Measurements from ENCODE around the gene ZNF536.

The ZNF536 gene

DNA sequence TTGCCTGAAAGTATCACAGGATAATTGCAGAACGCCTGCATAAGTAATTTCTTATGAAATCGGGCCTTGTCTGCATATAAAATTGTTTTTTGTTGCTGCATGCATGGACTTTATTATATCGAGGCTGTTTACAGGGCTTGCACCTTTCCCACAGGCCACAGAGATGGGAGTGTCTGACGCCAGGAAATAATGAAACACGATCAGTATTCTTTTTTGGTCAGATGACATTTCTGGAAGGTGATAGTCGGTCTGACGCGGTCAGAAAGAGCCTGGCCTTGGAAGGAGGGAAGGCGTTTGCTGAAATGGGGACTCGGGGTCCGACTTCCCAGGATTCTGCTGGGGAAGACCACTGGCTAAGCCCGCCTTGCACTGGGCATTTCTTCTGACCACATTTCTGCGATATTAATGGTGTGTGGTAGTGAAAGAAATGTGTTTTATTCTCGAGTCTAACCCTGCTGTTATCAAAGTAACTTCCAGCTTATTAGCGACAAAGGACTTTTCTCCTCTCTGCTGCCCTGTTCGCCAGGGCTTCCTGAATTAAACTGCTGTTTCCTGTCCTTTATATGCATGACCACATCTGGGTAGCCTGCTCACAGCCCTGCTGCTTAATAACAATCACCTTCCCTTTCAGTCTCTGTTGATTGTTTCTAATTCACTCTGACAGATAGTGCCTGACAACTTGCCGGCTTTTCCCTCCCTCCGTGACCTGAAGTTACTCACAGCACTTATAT is 11.6 kb upstream of the ZNF536 start:
- no peaks in the 10 kb centered on the region for H3K4me1 ChIP-seq (ENCODE audit: control insufficient read depth, insufficient read depth, low read length)
- no peak overlapping the region for H3K9ac ChIP-seq (ENCODE audit: low read length)
- H3K4me3 ChIP-seq (ENCODE audit: low read length), result no peak overlapping the region
- H3K27ac ChIP-seq (ENCODE audit: low read depth, low read length), result no peak overlapping the region
- no peaks in the 10 kb centered on the region for H3K27me3 ChIP-seq (ENCODE audit: control insufficient read depth, insufficient read depth, low read length)
- no peaks in the 10 kb centered on the region for H3K36me3 ChIP-seq (ENCODE audit: control insufficient read depth, insufficient read depth, low read length)

DNA sequence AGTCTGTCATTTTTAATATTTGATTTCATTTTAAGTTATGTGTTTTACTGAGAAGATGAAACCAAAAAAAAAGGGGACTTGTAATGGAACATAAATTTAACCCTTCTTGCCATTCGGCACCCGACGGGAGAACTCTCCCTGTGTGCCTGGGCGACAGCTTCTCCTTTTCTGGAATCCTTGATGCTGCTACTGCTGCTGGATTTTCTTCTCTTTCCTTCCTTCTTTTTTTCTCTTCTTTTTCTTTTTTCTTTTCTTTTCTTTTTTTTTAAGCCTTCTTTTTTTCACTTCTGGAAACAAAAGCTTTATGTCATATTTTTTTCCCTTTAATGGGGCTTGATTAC is 11.1 kb upstream of the ZNF536 start:
- Histone ChIP-seq H3K4me3 (ENCODE audit: low read length) (no peak overlapping the region), H3K36me3 (ENCODE audit: control insufficient read depth, insufficient read depth, low read length) (no peaks in the 10 kb centered on the region), H3K27ac (ENCODE audit: low read depth, low read length) (no peak overlapping the region), H3K4me1 (ENCODE audit: control insufficient read depth, insufficient read depth, low read length) (no peaks in the 10 kb centered on the region), H3K9ac (ENCODE audit: low read length) (no peak overlapping the region), H3K27me3 (ENCODE audit: control insufficient read depth, insufficient read depth, low read length) (no peaks in the 10 kb centered on the region)

DNA sequence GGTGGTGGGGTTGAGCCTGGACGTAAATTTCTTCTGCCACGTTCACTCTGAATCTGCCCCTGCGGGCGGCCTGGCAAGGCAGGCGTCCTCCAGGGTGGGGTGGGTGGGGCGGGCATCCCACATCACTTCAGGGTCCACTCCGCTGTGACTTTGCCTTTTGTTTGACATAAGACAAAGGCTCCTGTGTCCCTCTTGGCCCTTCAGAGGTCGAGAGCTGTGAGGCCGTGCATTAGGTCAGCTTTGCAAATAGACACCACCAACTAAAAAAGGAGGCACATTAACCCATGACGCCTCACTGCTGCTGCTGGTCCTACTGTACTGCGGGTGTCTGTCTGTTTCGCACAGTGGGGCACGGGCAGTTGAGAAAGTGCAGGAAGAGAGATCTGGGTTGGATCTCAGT is 10.5 kb upstream of the ZNF536 start:
- no peaks in the 10 kb centered on the region for H3K36me3 ChIP-seq (ENCODE audit: control insufficient read depth, insufficient read depth, low read length)
- no peak overlapping the region for H3K9ac ChIP-seq (ENCODE audit: low read length)
- H3K4me1 ChIP-seq (ENCODE audit: control insufficient read depth, insufficient read depth, low read length), result no peaks in the 10 kb centered on the region
- H3K4me3 ChIP-seq (ENCODE audit: low read length), result no peak overlapping the region
- no peak overlapping the region for H3K27ac ChIP-seq (ENCODE audit: low read depth, low read length)
- no peaks in the 10 kb centered on the region for H3K27me3 ChIP-seq (ENCODE audit: control insufficient read depth, insufficient read depth, low read length)

DNA sequence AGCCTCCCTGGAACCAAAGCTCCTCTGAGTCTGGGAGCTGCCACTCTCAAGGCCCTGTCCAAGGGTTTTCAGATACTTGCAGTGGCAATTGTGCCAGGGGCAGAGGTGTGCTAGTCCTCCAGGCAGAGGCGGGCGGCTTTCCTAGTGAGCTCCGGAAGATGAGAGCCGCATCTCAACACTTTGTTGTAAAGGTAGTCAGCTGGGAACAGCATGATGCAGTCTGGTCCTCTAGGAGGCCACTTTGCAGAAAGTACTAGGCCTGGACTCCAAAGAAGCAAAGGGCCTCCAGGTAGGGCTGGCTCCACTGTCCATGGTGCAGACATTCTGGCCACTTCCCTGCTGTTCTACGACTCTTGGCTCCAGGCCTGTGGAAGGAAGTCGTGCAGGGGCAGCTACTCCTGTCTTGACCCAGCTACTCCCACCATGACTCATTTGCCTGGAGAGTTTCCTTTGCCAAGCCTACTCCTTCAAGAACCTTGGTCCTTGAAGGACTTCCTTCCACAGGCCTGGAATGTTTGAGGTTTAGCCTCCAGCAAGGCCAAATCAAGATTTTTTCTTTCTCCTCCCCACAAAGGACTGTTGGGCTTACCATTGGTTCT is 9.9 kb upstream of the ZNF536 start:
- Histone ChIP-seq H3K27ac (ENCODE audit: low read depth, low read length) (no peak overlapping the region), H3K9ac (ENCODE audit: low read length) (no peak overlapping the region), H3K4me3 (ENCODE audit: low read length) (no peak overlapping the region), H3K36me3 (ENCODE audit: control insufficient read depth, insufficient read depth, low read length) (no peaks in the 10 kb centered on the region), H3K27me3 (ENCODE audit: control insufficient read depth, insufficient read depth, low read length) (no peaks in the 10 kb centered on the region), H3K4me1 (ENCODE audit: control insufficient read depth, insufficient read depth, low read length) (no peaks in the 10 kb centered on the region)

DNA sequence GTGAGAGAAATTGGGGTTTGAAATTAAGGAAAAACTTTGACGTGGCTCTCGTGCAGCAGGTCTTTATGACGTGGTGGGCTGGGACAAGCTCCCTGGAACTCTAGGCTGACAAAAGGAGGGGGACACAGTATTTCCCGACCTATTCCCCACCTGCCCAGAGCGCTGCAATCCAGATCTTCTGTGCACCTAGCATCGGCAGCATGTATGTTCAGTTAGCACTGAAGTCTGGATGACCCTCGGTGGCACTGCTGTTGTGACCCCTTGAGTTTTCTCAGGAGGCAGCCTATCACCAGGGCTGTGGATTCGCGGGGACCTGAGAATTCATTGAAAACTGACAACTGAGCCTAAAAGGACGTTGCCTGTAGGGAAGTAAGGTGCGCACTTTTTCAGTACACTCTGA is 9.1 kb upstream of the ZNF536 start:
- Histone ChIP-seq H3K36me3 (ENCODE audit: control insufficient read depth, insufficient read depth, low read length) (no peaks in the 10 kb centered on the region), H3K27me3 (ENCODE audit: control insufficient read depth, insufficient read depth, low read length) (no peaks in the 10 kb centered on the region), H3K4me3 (ENCODE audit: low read length) (no peak overlapping the region), H3K27ac (ENCODE audit: low read depth, low read length) (no peak overlapping the region), H3K4me1 (ENCODE audit: control insufficient read depth, insufficient read depth, low read length) (no peaks in the 10 kb centered on the region), H3K9ac (ENCODE audit: low read length) (no peak overlapping the region)

DNA sequence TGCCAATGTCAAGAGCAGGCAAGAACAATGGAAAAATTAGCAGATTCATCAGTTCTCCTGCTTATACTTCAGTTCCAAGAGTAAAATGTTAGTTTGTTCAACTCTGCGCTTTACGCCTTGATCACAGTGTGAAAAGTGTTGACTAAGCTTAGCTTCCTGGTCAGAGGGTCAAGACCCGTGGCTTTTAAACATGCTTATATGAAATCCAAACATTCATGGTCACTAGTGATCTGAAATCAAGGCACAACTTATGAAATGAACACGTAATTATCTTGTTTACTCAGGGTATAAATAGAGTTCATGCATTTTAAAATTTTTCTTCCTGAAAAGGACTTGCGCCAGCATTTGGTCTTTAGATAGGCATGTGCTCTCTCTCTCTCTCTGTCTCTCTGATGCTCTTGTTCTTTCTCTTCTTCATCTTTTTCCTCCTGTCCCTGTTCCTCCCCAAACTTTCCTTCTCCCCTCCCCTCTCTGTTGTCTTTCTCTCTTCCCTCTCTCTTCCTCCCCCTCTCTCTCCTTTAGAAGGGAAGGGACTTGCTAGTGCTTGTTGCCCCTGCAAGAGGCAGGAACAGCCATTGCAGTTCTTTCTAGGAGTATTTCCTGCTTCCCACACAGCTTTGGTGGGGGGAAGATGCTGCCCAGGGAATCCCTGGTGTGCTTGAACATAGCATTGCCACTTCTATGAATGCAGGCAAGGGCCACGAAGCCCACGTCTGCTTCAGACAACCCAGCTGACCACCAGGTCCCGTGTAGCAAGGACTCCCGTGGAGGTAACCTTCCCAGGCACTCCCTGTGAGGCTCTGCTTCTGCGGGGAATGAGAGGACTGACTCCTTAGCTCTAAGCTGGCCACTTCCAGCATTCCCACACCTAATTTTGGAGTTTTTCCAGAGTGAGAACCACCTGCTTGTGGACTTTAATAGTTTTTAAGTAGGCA is 7.1 kb upstream of the ZNF536 start:
- Histone ChIP-seq H3K27ac (ENCODE audit: low read depth, low read length) (no peak overlapping the region), H3K4me3 (ENCODE audit: low read length) (no peak overlapping the region), H3K9ac (ENCODE audit: low read length) (no peak overlapping the region), H3K36me3 (ENCODE audit: control insufficient read depth, insufficient read depth, low read length) (no peaks in the 10 kb centered on the region), H3K4me1 (ENCODE audit: control insufficient read depth, insufficient read depth, low read length) (no peaks in the 10 kb centered on the region), H3K27me3 (ENCODE audit: control insufficient read depth, insufficient read depth, low read length) (no peaks in the 10 kb centered on the region)

DNA sequence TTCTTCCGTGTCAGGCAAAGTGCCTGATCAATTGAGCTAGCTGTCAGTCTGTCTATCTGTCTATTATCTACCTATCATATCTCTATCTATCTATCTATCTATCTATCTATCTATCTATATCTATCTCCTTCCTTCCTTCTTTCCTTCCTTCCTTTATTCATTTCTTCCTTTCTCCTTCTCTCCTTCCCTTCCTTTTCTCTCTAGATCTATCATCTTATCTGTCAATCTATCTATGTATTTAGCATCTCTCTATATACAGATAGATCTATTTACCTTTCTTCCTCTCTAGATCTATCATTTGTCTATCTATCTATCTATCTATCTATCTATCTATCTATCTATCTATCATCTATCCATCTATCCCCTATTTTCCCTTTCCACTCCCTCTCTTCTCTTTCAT is 5.9 kb upstream of the ZNF536 start:
- no peak overlapping the region for H3K27ac ChIP-seq (ENCODE audit: low read depth, low read length)
- no peak overlapping the region for H3K9ac ChIP-seq (ENCODE audit: low read length)
- H3K36me3 ChIP-seq (ENCODE audit: control insufficient read depth, insufficient read depth, low read length), result no peaks in the 10 kb centered on the region
- no peaks in the 10 kb centered on the region for H3K4me1 ChIP-seq (ENCODE audit: control insufficient read depth, insufficient read depth, low read length)
- no peak overlapping the region for H3K4me3 ChIP-seq (ENCODE audit: low read length)
- H3K27me3 ChIP-seq (ENCODE audit: control insufficient read depth, insufficient read depth, low read length), result no peaks in the 10 kb centered on the region

- H3K27me3 ChIP-seq (ENCODE audit: control insufficient read depth, insufficient read depth, low read length), result no peaks in the 10 kb centered on the region
- H3K4me1 ChIP-seq (ENCODE audit: control insufficient read depth, insufficient read depth, low read length), result no peaks in the 10 kb centered on the region
- H3K36me3 ChIP-seq (ENCODE audit: control insufficient read depth, insufficient read depth, low read length), result no peaks in the 10 kb centered on the region
- H3K27ac ChIP-seq (ENCODE audit: low read depth, low read length), result no peak overlapping the region
- H3K4me3 ChIP-seq (ENCODE audit: low read length), result no peak overlapping the region
- H3K9ac ChIP-seq (ENCODE audit: low read length), result no peak overlapping the region
These were observed 5.2 kb upstream of the ZNF536 start for GRCh38 chr19:30367006-30367405.

GRCh38 chr19:30367421-30367820 is 4.8 kb upstream of the ZNF536 start:
- Histone ChIP-seq H3K27ac (ENCODE audit: low read depth, low read length) (no peak overlapping the region), H3K36me3 (ENCODE audit: control insufficient read depth, insufficient read depth, low read length) (no peaks in the 10 kb centered on the region), H3K4me3 (ENCODE audit: low read length) (no peak overlapping the region), H3K9ac (ENCODE audit: low read length) (no peak overlapping the region), H3K27me3 (ENCODE audit: control insufficient read depth, insufficient read depth, low read length) (no peaks in the 10 kb centered on the region), H3K4me1 (ENCODE audit: control insufficient read depth, insufficient read depth, low read length) (no peaks in the 10 kb centered on the region)

DNA sequence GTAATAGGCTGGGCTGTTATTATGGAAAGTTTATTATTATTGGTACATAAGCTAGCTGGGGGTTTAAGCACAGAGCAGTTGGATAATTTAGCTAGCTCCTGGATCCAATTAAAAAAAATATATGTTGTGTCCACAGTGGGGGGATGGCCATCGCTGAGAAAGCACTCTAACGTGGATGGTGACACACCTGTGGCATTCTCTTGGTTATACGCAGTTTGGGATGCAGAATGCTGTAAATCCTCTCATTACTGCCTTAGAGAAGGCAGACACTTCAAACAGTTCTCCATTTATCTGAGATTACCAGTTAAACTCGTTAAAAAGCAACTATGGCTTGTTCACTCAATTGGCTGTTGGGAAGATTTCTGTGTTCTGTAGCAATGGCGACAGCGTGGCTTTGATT is 2.4 kb upstream of the ZNF536 start:
- H3K9ac ChIP-seq (ENCODE audit: low read length), result no peak overlapping the region
- no peaks in the 10 kb centered on the region for H3K4me1 ChIP-seq (ENCODE audit: control insufficient read depth, insufficient read depth, low read length)
- no peaks in the 10 kb centered on the region for H3K27me3 ChIP-seq (ENCODE audit: control insufficient read depth, insufficient read depth, low read length)
- no peak overlapping the region for H3K27ac ChIP-seq (ENCODE audit: low read depth, low read length)
- no peaks in the 10 kb centered on the region for H3K36me3 ChIP-seq (ENCODE audit: control insufficient read depth, insufficient read depth, low read length)
- no peak overlapping the region for H3K4me3 ChIP-seq (ENCODE audit: low read length)

- Histone ChIP-seq H3K4me3 (ENCODE audit: low read length) (no peak overlapping the region), H3K36me3 (ENCODE audit: control insufficient read depth, insufficient read depth, low read length) (no peaks in the 10 kb centered on the region), H3K9ac (ENCODE audit: low read length) (no peak overlapping the region), H3K27me3 (ENCODE audit: control insufficient read depth, insufficient read depth, low read length) (peaks cover 9% of the 10 kb centered on the region), H3K4me1 (ENCODE audit: control insufficient read depth, insufficient read depth, low read length) (no peaks in the 10 kb centered on the region), H3K27ac (ENCODE audit: low read depth, low read length) (no peak overlapping the region)
These were observed 885 bp upstream of the ZNF536 start for GRCh38 chr19:30371161-30371836.

DNA sequence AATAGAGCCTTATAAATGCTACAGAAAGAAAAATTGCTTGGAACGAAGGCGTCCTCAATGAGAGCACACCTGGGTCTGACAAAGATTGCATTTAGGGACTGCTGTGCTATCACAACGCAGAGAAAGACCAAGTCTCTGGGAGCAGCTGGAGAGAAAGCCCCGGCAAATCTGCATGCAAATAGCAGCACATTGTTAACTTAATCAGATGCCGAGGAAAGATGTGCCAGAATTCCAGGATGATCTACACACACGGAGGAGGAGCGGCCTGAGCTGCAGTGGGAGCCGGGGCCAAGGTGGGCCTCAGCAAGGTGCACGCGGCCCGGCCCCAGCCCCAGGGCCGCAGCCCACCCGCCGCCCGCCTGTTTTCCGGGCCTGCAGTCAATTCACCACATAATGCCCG is 1.4 kb downstream of the ZNF536 start:
- H3K27ac ChIP-seq (ENCODE audit: low read depth, low read length), result no peak overlapping the region
- no peak overlapping the region for H3K4me3 ChIP-seq (ENCODE audit: low read length)
- H3K36me3 ChIP-seq (ENCODE audit: control insufficient read depth, insufficient read depth, low read length), result no peaks in the 10 kb centered on the region
- H3K27me3 ChIP-seq (ENCODE audit: control insufficient read depth, insufficient read depth, low read length), result peaks cover 12% of the 10 kb centered on the region
- H3K9ac ChIP-seq (ENCODE audit: low read length), result no peak overlapping the region
- H3K4me1 ChIP-seq (ENCODE audit: control insufficient read depth, insufficient read depth, low read length), result no peaks in the 10 kb centered on the region

All from rectal smooth muscle tissue (tissue), 1 donor.